H9 (cell line): ENCODE results near the gene GABBR2. TPM values are rescaled to one million over a fixed set of nuclear protein-coding genes. Genes with fewer than 3 reads are reported as not detected.

Experiments used
- DNase-seq: peaks from one replicate; pipeline ENCODE4 v3.0.0-alpha.2; 2017
- H2AFZ ChIP-seq: one replicate; pipeline ENCODE4 v1.6.1; 2013; ENCODE audit warnings: mild to moderate bottlenecking, low read length, control low read depth, moderate library complexity
- H2AK5ac ChIP-seq: 2 replicates; pipeline ENCODE4 v1.6.1; 2013; ENCODE audit warnings: low read length, control low read depth, mixed read lengths; ENCODE audit not compliant: insufficient read length
- H2BK120ac ChIP-seq: one replicate; pipeline ENCODE4 v1.6.1; 2013; ENCODE audit warnings: low read depth, mild to moderate bottlenecking, low read length, control low read depth, inconsistent platforms; ENCODE audit not compliant: poor library complexity, severe bottlenecking
- H2BK12ac ChIP-seq: 2 replicates; pipeline ENCODE4 v1.6.1; 2013; ENCODE audit warnings: low read length, control low read depth, mixed read lengths, low read depth; ENCODE audit not compliant: insufficient read length
- H2BK15ac ChIP-seq: 2 replicates; pipeline ENCODE4 v1.6.1; 2013; ENCODE audit warnings: low read depth, low read length, control low read depth
- H2BK20ac ChIP-seq: one replicate; pipeline ENCODE4 v1.6.1; 2013; ENCODE audit warnings: low read depth, mild to moderate bottlenecking, low read length, control low read depth, inconsistent platforms; ENCODE audit not compliant: poor library complexity, severe bottlenecking
- H2BK5ac ChIP-seq: 2 replicates; pipeline ENCODE4 v1.6.1; 2013; ENCODE audit warnings: low read length, control low read depth, mixed read lengths; ENCODE audit not compliant: insufficient read length
- H3K14ac ChIP-seq: 2 replicates; pipeline ENCODE4 v1.6.1; 2013; ENCODE audit warnings: low read length, control low read depth; ENCODE audit not compliant: insufficient read depth
- H3K18ac ChIP-seq: 2 replicates; pipeline ENCODE4 v1.6.1; 2013; ENCODE audit warnings: low read depth, mild to moderate bottlenecking, mixed read lengths, low read length, control low read depth; ENCODE audit not compliant: insufficient read length
- H3K23ac ChIP-seq: 2 replicates; pipeline ENCODE4 v1.6.1; 2013; ENCODE audit warnings: low read length, control low read depth, mixed read lengths, low read depth; ENCODE audit not compliant: insufficient read length
- H3K23me2 ChIP-seq: 2 replicates; pipeline ENCODE4 v1.6.1; 2013; ENCODE audit warnings: low read depth, mild to moderate bottlenecking, mixed read lengths, low read length, control low read depth; ENCODE audit not compliant: insufficient read length, poor library complexity, severe bottlenecking
- H3K27ac ChIP-seq: 2 replicates; pipeline ENCODE4 v1.5.1; 2013; ENCODE audit warnings: low read length, control low read depth, mixed read lengths, low read depth; ENCODE audit not compliant: insufficient read length
- H3K27me3 ChIP-seq: 2 replicates; pipeline ENCODE4 v1.6.1; 2013; ENCODE audit warnings: low read length, control low read depth, inconsistent platforms; ENCODE audit not compliant: insufficient read depth
- H3K4ac ChIP-seq: 2 replicates; pipeline ENCODE4 v1.6.1; 2013; ENCODE audit warnings: low read depth, mild to moderate bottlenecking, control low read depth, inconsistent platforms, low read length, moderate library complexity
- H3K4me1 ChIP-seq: 2 replicates; pipeline ENCODE4 v1.6.1; 2013; ENCODE audit warnings: low read length, control low read depth, inconsistent platforms; ENCODE audit not compliant: insufficient read depth
- H3K4me2 ChIP-seq: 2 replicates; pipeline ENCODE4 v1.6.1; 2013; ENCODE audit warnings: low read length, control low read depth, mixed read lengths; ENCODE audit not compliant: insufficient read length, insufficient read depth
- H3K56ac ChIP-seq: 2 replicates; pipeline ENCODE4 v1.6.1; 2013; ENCODE audit warnings: low read depth, mild to moderate bottlenecking, mixed read lengths, low read length, control low read depth; ENCODE audit not compliant: insufficient read length
- H3K79me1 ChIP-seq: 2 replicates; pipeline ENCODE4 v1.6.1; 2013; ENCODE audit warnings: low read depth, mild to moderate bottlenecking, moderate library complexity, low read length, control low read depth, inconsistent platforms; ENCODE audit not compliant: insufficient read depth, poor library complexity, severe bottlenecking
- H3K79me2 ChIP-seq: 2 replicates; pipeline ENCODE4 v1.6.1; 2013; ENCODE audit warnings: low read length, control low read depth, inconsistent platforms; ENCODE audit not compliant: insufficient read depth
- H3K9ac ChIP-seq: 2 replicates; pipeline ENCODE4 v1.6.1; 2013; ENCODE audit warnings: low read length, control low read depth, mixed read lengths; ENCODE audit not compliant: insufficient read length; ENCODE audit errors: extremely low read depth
- H3K9me3 ChIP-seq: one replicate; pipeline ENCODE4 v1.6.1; 2013; ENCODE audit warnings: low read depth, low read length, inconsistent platforms; ENCODE audit not compliant: control insufficient read depth
- H3T11ph ChIP-seq: one replicate; pipeline ENCODE4 v1.6.1; 2013; ENCODE audit warnings: mild to moderate bottlenecking, low read length, control low read depth, inconsistent platforms
- H4K20me1 ChIP-seq: one replicate; pipeline ENCODE4 v1.6.1; 2013; ENCODE audit not compliant: control insufficient read depth, insufficient read length, insufficient read depth
- H4K5ac ChIP-seq: 2 replicates; pipeline ENCODE4 v1.6.1; 2013; ENCODE audit warnings: low read depth, mild to moderate bottlenecking, mixed read lengths, low read length, control low read depth; ENCODE audit not compliant: insufficient read length
- H4K8ac ChIP-seq: replicated peaks from 2 replicates; pipeline ENCODE4 v1.6.1; 2013; ENCODE audit warnings: low read length, control low read depth, mixed read lengths, low read depth; ENCODE audit not compliant: insufficient read length
- H4K91ac ChIP-seq: 2 replicates; pipeline ENCODE4 v1.6.1; 2013; ENCODE audit warnings: low read depth, mild to moderate bottlenecking, moderate library complexity, mixed read lengths, low read length, control low read depth; ENCODE audit not compliant: insufficient read length
- H3K27ac Mint-ChIP-seq, 3 experiments: 2 replicates in 2 of 3; 3 replicates in 1 of 3; pipeline ENCODE4 v1.8.0; 2020 to 2021; ENCODE audit warnings: mixed read lengths in 3 of 3, mild to moderate bottlenecking in 1 of 3, moderate library complexity in 1 of 3
- H3K27me3 Mint-ChIP-seq: 2 replicates; pipeline ENCODE4 v1.8.0; 2021; ENCODE audit warnings: low read depth, mild to moderate bottlenecking, moderate library complexity, mixed read lengths
- H3K36me3 Mint-ChIP-seq, 3 experiments: 2 replicates in 2 of 3; 3 replicates in 1 of 3; pipeline ENCODE4 v1.8.0; 2020 to 2021; ENCODE audit warnings: low read depth in 3 of 3, mixed read lengths in 3 of 3; ENCODE audit not compliant: insufficient read depth in 1 of 3
- H3K4me1 Mint-ChIP-seq, 2 experiments: 2 replicates each; pipeline ENCODE4 v1.8.0; 2020; ENCODE audit warnings: mixed read lengths in 2 of 2
- H3K4me3 Mint-ChIP-seq, 2 experiments: 2 replicates in 1 of 2; 3 replicates in 1 of 2; pipeline ENCODE4 v1.8.0; 2020 to 2021; ENCODE audit warnings: mild to moderate bottlenecking in 2 of 2, mixed read lengths in 2 of 2, moderate library complexity in 1 of 2
- H3K9me3 Mint-ChIP-seq, 2 experiments: 2 replicates in 1 of 2; 3 replicates in 1 of 2; pipeline ENCODE4 v1.8.0; 2020; ENCODE audit warnings: mild to moderate bottlenecking in 2 of 2, mixed read lengths in 2 of 2, moderate library complexity in 1 of 2
- CTCF ChIP-seq: fragments of 200-600 bp; sonication (generic); conservative IDR thresholded peaks from 3 replicates; pipeline ENCODE4 v1.8.0; 2021; ENCODE audit warnings: antibody characterized with exemption, mild to moderate bottlenecking
- WGBS: extraction: QIAGEN DNeasy Blood & Tissue Kit; methylation state at CpG from one replicate; pipeline ENCODE4 v1.1.7; 2013; ENCODE audit warnings: missing lambda C conversion rate, low lambda C conversion rate, mixed read lengths; ENCODE audit not compliant: insufficient read length; ENCODE audit errors: extremely low coverage; 5-methylcytosine and 5-hydroxymethylcytosine counted together
- total RNA-seq: library from RNA; stranded (reverse); gene quantifications from 2 replicates; pipeline ENCODE4 v1.2.1, GENCODE V29; 2021

Gene GABBR2
- total RNA-seq, 1 experiment from 2014 or later: 0.66 TPM

GRCh38 chr9:98280574-98280973 lies 428.2 kb downstream of the GABBR2 start:
- Histone ChIP-seq H3K4me1 (no peaks in the 10 kb centered on the region), H3K23ac (no peak overlapping the region), H4K20me1 (no peaks in the 10 kb centered on the region), H2AFZ (no peak overlapping the region), H3K9ac (no peak overlapping the region), H3K23me2 (no peaks in the 10 kb centered on the region), H3K79me2 (no peaks in the 10 kb centered on the region), H2BK12ac (no peak overlapping the region), H2BK5ac (no peak overlapping the region), H4K5ac (no peak overlapping the region), H3K27me3 (no peaks in the 10 kb centered on the region), H3K18ac (no peak overlapping the region), H3K4ac (no peak overlapping the region), H2AK5ac (no peak overlapping the region), H2BK20ac (no peak overlapping the region), H2BK15ac (no peak overlapping the region), H3K14ac (no peak overlapping the region), H4K91ac (no peak overlapping the region), H2BK120ac (no peak overlapping the region), H3K27ac (no peak overlapping the region), H3K56ac (no peak overlapping the region), H3K4me2 (no peak overlapping the region), H3K79me1 (no peaks in the 10 kb centered on the region), H4K8ac (no peak overlapping the region), H3K9me3 (no peaks in the 10 kb centered on the region), H3T11ph (no peak overlapping the region)
- no peak overlapping the region for H3K27ac Mint-ChIP-seq
- no peak for DNase-seq
- H3K9me3 Mint-ChIP-seq: no peaks in the 10 kb centered on the region
- peaks cover 2% of the 10 kb centered on the region; the same call in 1 of the 2 replicates for H3K27me3 Mint-ChIP-seq
- WGBS: no CpG with 5 or more reads among the region's 6 CpGs
- H3K4me3 Mint-ChIP-seq: no peak overlapping the region
- H3K4me1 Mint-ChIP-seq: peaks cover 0 to 8% of the 10 kb centered on the region in 2 experiments; a peak in 1 of 4 replicates
- TF ChIP-seq CTCF: no peak
- no peaks in the 10 kb centered on the region for H3K36me3 Mint-ChIP-seq
